NCI-H2196 (cell line): ENCODE measurements around the gene ARHGAP15.

Source experiments
- DNase-seq: peaks from one replicate; lab custom pipeline; 2025; ENCODE audit not compliant: unreplicated experiment; lab: John Stamatoyannopoulos, UW

ARHGAP15 gene

GRCh38 chr2:143165291-143165690, 36.1 kb downstream of the ARHGAP15 start:
- DNase-seq = no peak

- DNase-seq = no peak
Measured at GRCh38 chr2:143169105-143169504, 39.9 kb downstream of the ARHGAP15 start.

- DNase-seq = no peak
Measured at GRCh38 chr2:143171817-143172216, 42.6 kb downstream of the ARHGAP15 start.

GRCh38 chr2:143175438-143175837, 46.2 kb downstream of the ARHGAP15 start:
- no peak for DNase-seq

- no peak for DNase-seq
Measured at GRCh38 chr2:143176606-143177005, 47.4 kb downstream of the ARHGAP15 start.

- no peak for DNase-seq
Measured at GRCh38 chr2:143177096-143177786, 48.0 kb downstream of the ARHGAP15 start.

GRCh38 chr2:143181494-143181893, 52.3 kb downstream of the ARHGAP15 start:
- no peak for DNase-seq

- no peak for DNase-seq
Measured at GRCh38 chr2:143182649-143183048, 53.4 kb downstream of the ARHGAP15 start.

- DNase-seq = no peak
Measured at GRCh38 chr2:143183804-143184463, 54.7 kb downstream of the ARHGAP15 start.

- DNase-seq = no peak
Measured at GRCh38 chr2:143186876-143187275, 57.7 kb downstream of the ARHGAP15 start.

- DNase-seq = no peak
Measured at GRCh38 chr2:143190431-143190830, 61.2 kb downstream of the ARHGAP15 start.

- DNase-seq = no peak
Measured at GRCh38 chr2:143192106-143192505, 62.9 kb downstream of the ARHGAP15 start.

- DNase-seq = no peak
Measured at GRCh38 chr2:143192716-143193115, 63.5 kb downstream of the ARHGAP15 start.

GRCh38 chr2:143193121-143193520, 63.9 kb downstream of the ARHGAP15 start:
- no peak for DNase-seq

GRCh38 chr2:143195511-143195910, 66.3 kb downstream of the ARHGAP15 start:
- no peak for DNase-seq

GRCh38 chr2:143204062-143204461, 74.8 kb downstream of the ARHGAP15 start:
- DNase-seq = no peak

- DNase-seq = no peak
Measured at GRCh38 chr2:143205106-143205764, 76.0 kb downstream of the ARHGAP15 start.

- no peak for DNase-seq
Measured at GRCh38 chr2:143209570-143210445, 80.6 kb downstream of the ARHGAP15 start.

- DNase-seq = no peak
Measured at GRCh38 chr2:143210446-143210819, 81.2 kb downstream of the ARHGAP15 start.

GRCh38 chr2:143217512-143218115, 88.4 kb downstream of the ARHGAP15 start:
- DNase-seq = no peak

GRCh38 chr2:143218621-143219020, 89.4 kb downstream of the ARHGAP15 start:
- DNase-seq = no peak
